HCT116 (cell line): ENCODE results near the gene PDRG1. TPM values are rescaled to one million over a fixed set of nuclear protein-coding genes. Genes with fewer than 3 reads are reported as not detected.

Source experiments
- total RNA-seq: library from RNA; stranded (reverse); gene quantifications from one replicate; pipeline ENCODE4 v1.2.1, GENCODE V29; 2021; ENCODE audit not compliant: unreplicated experiment

Gene PDRG1
- total RNA-seq, 1 experiment from 2014 or later, result 18.7 TPM

Other genes with a start within 250 kb of the PDRG1 start
- 226 TPM for gene BCL2L1, start 229.2 kb downstream of the PDRG1 start, total RNA-seq
- gene TPX2, start 212.8 kb downstream of the PDRG1 start, total RNA-seq, result 163 TPM
- gene MYLK2, start 132.7 kb downstream of the PDRG1 start, total RNA-seq, result 0.34 TPM
- not detected for gene FOXS1, start 106.4 kb downstream of the PDRG1 start, total RNA-seq
- gene DUSP15, start 81.5 kb downstream of the PDRG1 start, total RNA-seq, result not detected
- gene TTLL9, start 81.4 kb downstream of the PDRG1 start, total RNA-seq, result not detected
- not detected for gene XKR7, start 16.1 kb upstream of the PDRG1 start, total RNA-seq
- 1.4 TPM for gene CCM2L, start 58.4 kb upstream of the PDRG1 start, total RNA-seq
- 0.17 TPM for gene HCK, start 100.2 kb upstream of the PDRG1 start, total RNA-seq
- gene TM9SF4, start 157.7 kb upstream of the PDRG1 start, total RNA-seq, result 51.2 TPM